Tibial nerve (tissue), 4 donors: ENCODE data around the gene R3HCC1L. TPM values are rescaled to one million over a fixed set of nuclear protein-coding genes. Genes with fewer than 3 reads are reported as not detected.

Experiments
- DNase-seq, 2 donors: peaks; one replicate each; pipeline ENCODE4 v3.0.0-alpha.2; 2019; ENCODE audit warnings: low spot score in 2 of 2
- H3K27ac ChIP-seq, 4 donors: fragments of 200-600 bp; sonication (generic) in 3 of 4; one replicate each; pipeline ENCODE4 v1.5.1; 2017 to 2019; ENCODE audit warnings: mild to moderate bottlenecking in 1 of 4
- H3K27me3 ChIP-seq, 2 donors: fragments of 200-600 bp; sonication (generic) in 1 of 2; one replicate each; pipeline versions ENCODE4 v1.5.1 to v1.6.0; 2017 to 2019
- H3K36me3 ChIP-seq, 3 donors: fragments of 200-600 bp; sonication (generic); one replicate each; pipeline ENCODE4 v1.5.1; 2018 to 2019
- H3K4me1 ChIP-seq, 4 donors: fragments of 200-600 bp; sonication (generic) in 3 of 4; one replicate each; pipeline ENCODE4 v1.5.1; 2017 to 2019
- H3K4me3 ChIP-seq, 4 donors: fragments of 200-600 bp; sonication (generic) in 3 of 4; one replicate each; pipeline ENCODE4 v1.5.1; 2017 to 2019; ENCODE audit warnings: mild to moderate bottlenecking in 1 of 4, moderate library complexity in 1 of 4
- H3K9me3 ChIP-seq, 4 donors: fragments of 200-600 bp; sonication (generic) in 3 of 4; one replicate each; pipeline ENCODE4 v1.5.1; 2017 to 2019
- EP300 ChIP-seq, 2 donors: sonication (generic); formaldehyde crosslinking; IDR thresholded peaks; one replicate each; pipeline ENCODE4 v1.6.1; 2017; ENCODE audit warnings: antibody characterized with exemption in 2 of 2, mild to moderate bottlenecking in 1 of 2
- POLR2A ChIP-seq, 2 donors: fragments of 450-650 bp; IDR thresholded peaks; one replicate each; pipeline ENCODE4 v1.6.1; 2017; ENCODE audit warnings: antibody characterized with exemption in 2 of 2, mild to moderate bottlenecking in 2 of 2, moderate library complexity in 2 of 2
- WGBS, 2 donors: methylation state at CpG; one replicate each; pipeline ENCODE4 v1.1.5; 2018; 5-methylcytosine and 5-hydroxymethylcytosine counted together
- total RNA-seq, 4 donors: library from RNA; depleted of rRNA; stranded (reverse); fragments of >200 nt; gene quantifications; one replicate each; pipeline ENCODE4 v1.1.0, GENCODE V29; 2016
- TF ChIP-seq, protein P1 (sequence below), 5 experiments: fragments of 200-600 bp in 3 of 5; fragments of 450-650 bp in 2 of 5; sonication (generic) in 3 of 5; IDR thresholded peaks; one replicate each; pipeline ENCODE4 v1.5.1; 2016 to 2019; ENCODE audit warnings: antibody characterized with exemption in 5 of 5, mild to moderate bottlenecking in 3 of 5, moderate library complexity in 2 of 5

The R3HCC1L gene
- total RNA-seq = 10 to 100 TPM; 10.8 to 15.1 (median 13.5) TPM

DNA sequence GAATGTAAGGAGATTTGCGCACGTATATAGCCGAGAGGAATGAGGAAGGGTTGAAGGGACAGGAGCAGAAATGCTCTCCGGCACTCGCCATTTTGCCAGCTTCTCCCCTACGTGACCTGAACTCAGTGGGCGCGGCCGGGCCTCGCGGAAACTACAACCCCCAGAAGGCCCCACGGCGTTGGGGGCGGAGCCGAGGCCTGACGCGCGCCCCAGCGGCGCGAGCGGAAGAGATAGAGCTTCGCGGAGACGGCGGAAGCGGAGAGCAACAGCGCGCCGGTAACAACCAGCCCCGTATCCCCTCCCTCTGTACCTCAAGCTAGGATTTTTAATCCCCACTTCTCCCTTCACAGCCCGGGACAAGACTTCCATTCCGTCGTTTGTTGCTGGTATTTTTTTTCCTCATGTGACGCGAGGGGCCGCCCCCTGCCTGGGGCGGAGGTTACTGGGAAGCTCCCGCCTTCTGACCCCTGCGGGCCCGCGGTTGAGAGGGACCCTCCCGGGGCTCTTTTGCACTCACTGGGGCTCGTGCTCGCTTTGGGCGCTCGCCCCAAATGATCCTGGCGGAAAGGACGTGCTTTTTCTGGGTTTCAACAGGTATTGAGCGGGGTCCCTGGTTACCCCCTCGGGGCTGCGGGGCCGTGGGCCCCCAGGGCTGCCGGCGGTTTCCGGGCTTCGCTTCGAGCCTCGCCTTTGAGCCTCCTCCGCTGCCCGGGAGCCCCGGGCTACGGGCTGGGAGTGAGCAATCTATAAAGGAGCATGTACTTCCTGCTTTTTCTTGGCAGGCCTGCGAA, at the start of gene R3HCC1L:
Gene R3HCC1L (plus strand): TSS at position 227 of the 791 bp plus-strand sequence. CDS start 73,458 bp downstream, outside the sequence.
- peak within 1 kb of the TSS; percentile 72 to 87 (median 82) for H3K4me3 ChIP-seq
- peak; percentile 76 for DNase-seq
- H3K27me3 ChIP-seq = no peaks in the 10 kb centered on the region
- H3K36me3 ChIP-seq = no peaks in the 10 kb centered on the region
- 1% methylated on average over 54 to 64 of the region's 64 CpGs for WGBS, 2 donors
- peak; percentile 52 to 76 for TF ChIP-seq POLR2A (IDR thresholded peaks at IDR 0.05)
- TF ChIP-seq, protein P1, sequence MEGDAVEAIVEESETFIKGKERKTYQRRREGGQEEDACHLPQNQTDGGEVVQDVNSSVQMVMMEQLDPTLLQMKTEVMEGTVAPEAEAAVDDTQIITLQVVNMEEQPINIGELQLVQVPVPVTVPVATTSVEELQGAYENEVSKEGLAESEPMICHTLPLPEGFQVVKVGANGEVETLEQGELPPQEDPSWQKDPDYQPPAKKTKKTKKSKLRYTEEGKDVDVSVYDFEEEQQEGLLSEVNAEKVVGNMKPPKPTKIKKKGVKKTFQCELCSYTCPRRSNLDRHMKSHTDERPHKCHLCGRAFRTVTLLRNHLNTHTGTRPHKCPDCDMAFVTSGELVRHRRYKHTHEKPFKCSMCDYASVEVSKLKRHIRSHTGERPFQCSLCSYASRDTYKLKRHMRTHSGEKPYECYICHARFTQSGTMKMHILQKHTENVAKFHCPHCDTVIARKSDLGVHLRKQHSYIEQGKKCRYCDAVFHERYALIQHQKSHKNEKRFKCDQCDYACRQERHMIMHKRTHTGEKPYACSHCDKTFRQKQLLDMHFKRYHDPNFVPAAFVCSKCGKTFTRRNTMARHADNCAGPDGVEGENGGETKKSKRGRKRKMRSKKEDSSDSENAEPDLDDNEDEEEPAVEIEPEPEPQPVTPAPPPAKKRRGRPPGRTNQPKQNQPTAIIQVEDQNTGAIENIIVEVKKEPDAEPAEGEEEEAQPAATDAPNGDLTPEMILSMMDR (IDR thresholded peaks at IDR 0.05) = peak in 1 of 5 experiments; percentile 8
- TF ChIP-seq EP300 (IDR thresholded peaks at IDR 0.05) = peak; percentile 52 to 91
- H3K27ac ChIP-seq = peak within 1 kb of the TSS; percentile 72 to 95 (median 94)
- H3K4me1 ChIP-seq = peaks cover 0 to 19% (median 14%) of the 10 kb centered on the region in 4 donors
- H3K9me3 ChIP-seq = no peaks in the 10 kb centered on the region

DNA sequence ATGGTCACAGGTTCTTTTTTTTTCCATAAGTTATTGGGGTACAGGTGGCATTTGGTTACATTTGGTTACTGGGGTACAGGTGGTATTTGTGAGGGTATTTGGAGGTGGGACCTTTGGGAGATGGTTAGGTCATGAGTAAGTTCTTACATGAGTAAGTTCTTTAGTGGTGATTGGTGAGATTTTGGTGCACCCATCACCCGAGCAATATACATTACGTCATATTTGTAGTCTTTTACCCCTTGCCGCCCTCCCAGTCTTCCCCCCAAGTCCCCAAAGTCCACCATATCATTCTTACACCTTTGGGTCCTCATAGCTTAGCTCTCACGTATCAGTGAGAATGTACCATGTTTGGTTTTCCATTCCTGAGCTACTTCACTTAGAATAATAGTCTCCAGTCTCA, 49.2 kb upstream of the R3HCC1L start:
- Histone ChIP-seq H3K27ac (no peak overlapping the region), H3K27me3 (no peaks in the 10 kb centered on the region), H3K4me1 (no peaks in the 10 kb centered on the region), H3K36me3 (no peaks in the 10 kb centered on the region), H3K9me3 (no peaks in the 10 kb centered on the region), H3K4me3 (no peak overlapping the region)
- WGBS, 2 donors = 82 to 84% methylated on average over 4 of the region's 4 CpGs
- TF ChIP-seq, protein P1 (IDR thresholded peaks at IDR 0.05) = no peak
- TF ChIP-seq EP300 (IDR thresholded peaks at IDR 0.05) (no peak), POLR2A (IDR thresholded peaks at IDR 0.05) (no peak)
- no peak for DNase-seq

DNA sequence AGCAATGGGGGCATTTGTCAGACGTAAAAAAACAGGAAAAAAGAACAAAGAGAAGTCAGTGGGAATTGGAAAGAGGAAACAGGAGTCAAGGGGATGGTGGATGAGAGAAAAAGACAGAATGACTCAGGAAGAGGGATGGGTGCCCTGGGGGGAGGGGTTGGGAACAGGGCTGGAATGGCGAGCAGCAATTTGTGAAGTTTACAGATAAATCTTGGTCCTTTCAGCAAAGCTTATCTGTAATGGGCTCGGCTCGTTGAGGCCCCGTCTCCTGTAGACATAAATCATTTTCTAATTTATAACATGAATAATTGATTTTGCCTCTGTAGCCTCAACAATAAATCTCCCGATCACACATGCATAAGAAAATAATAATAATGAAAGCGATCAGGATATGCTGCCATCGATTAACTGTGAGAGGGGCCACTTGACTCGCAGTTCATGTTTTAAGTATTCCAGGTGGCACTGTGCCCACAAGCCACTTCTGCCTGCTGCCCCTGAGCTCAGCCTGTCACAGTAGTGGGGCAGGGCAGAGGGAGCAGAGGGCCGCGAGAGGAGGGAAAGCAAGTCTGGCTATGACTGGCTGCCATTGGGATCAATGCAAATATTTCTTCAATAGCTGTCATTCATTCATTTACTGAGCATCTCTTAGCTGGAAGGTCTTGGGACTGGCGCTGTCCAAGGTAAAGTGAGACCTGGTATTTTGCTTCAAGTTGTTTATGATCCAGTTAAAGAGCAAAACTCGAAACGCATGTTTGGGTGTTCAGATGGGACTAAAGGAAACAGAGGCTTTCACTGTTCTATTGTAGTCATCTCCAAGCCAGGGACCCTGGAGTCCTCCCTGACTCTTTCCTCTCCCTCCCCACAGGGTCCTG, 47.4 kb upstream of the R3HCC1L start:
- Histone ChIP-seq H3K4me3 (no peak overlapping the region), H3K36me3 (no peaks in the 10 kb centered on the region), H3K4me1 (no peaks in the 10 kb centered on the region), H3K27me3 (no peaks in the 10 kb centered on the region), H3K27ac (no peak overlapping the region), H3K9me3 (no peaks in the 10 kb centered on the region)
- no peak for DNase-seq
- 60 to 63% methylated on average over 14 of the region's 14 CpGs for WGBS, 2 donors
- TF ChIP-seq EP300 (IDR thresholded peaks at IDR 0.05) = no peak
- TF ChIP-seq POLR2A (IDR thresholded peaks at IDR 0.05) = no peak
- TF ChIP-seq, protein P1 (IDR thresholded peaks at IDR 0.05) = no peak

DNA sequence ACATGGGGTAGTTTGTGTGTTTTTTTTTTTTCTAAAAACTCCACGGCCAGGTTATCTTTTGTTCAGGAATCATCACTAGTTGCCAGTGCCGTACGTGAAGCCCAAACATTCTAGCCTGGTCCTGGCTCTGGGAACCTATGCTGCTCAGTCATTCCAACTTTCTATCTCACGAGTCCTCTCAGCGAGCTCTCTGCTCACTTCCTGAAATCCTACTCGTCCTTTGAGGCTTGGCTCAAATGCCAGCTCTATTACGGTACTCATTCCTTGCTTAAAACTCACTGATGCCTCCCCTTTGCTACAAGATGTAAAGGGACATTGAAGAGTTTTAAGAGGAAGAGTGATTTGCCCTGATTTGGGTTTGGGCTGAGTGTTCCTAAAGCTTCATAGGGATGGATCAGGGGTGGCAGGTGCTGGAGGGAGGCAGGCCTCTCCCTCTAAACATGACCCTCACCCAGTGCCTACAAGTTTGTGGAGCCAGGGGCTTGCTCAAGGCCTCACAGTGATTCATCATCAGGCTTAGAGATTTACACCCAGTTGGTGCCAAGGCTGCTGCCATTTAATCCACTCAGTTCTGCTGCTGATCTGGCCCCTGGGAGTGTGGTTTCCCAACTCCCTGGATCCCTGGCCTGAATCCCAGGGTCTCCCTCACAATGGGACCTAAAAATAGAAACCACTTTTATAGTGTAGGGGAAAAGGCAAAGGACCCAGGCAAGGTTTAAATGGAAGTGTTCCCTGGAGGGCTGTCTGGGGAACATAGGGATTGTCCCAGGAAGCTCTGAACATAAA, 46.1 kb upstream of the R3HCC1L start:
- H3K4me1 ChIP-seq = no peaks in the 10 kb centered on the region
- no peaks in the 10 kb centered on the region for H3K9me3 ChIP-seq
- no peak overlapping the region for H3K4me3 ChIP-seq
- no peak overlapping the region for H3K27ac ChIP-seq
- H3K36me3 ChIP-seq = no peaks in the 10 kb centered on the region
- DNase-seq = no peak
- TF ChIP-seq, protein P1 (IDR thresholded peaks at IDR 0.05) = no peak
- TF ChIP-seq EP300 (IDR thresholded peaks at IDR 0.05) (no peak), POLR2A (IDR thresholded peaks at IDR 0.05) (no peak)
- WGBS, 2 donors = 64 to 70% methylated on average over 7 of the region's 7 CpGs
- no peaks in the 10 kb centered on the region for H3K27me3 ChIP-seq
